ENCODE measurements around the gene TFEB. TPM values are rescaled to one million over a fixed set of nuclear protein-coding genes. Genes with fewer than 3 reads are reported as not detected.

TFEB gene
- polyA plus RNA-seq, 1 donor (not counting 4 experiments of a cell fraction or from before 2014, with no cell fraction given): 4.3 TPM

DNA sequence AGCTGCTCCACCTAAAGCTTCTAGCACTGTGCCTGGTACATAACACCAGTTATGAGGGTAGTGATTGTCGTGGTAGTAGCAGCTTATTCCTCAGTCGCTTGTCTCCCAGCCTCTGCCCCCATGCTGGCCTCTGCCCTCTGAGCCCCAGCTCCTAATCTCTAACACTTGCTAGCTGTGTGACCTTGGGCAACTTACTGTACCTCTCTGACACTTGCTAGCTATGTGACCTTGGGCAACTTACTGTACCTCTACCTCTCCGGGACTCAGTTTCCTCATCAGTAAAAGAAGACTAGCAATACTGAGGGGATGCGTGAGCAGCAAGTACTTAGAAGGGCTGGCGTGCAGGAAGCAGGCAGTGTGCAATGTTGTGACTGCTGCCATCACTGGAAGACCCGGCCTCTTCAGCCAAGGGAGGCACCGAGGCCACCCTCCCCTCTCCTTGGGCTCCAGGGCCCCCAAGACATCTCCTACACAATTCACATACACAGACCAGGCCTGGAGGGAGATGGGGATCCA, 87.3 kb downstream of the TFEB start:
- peaks cover 47 to 58% of the 10 kb centered on the region in 2 experiments for H3K36me3 ChIP-seq (ENCODE audit: control insufficient read depth in 2 of 2, extremely low read depth in 1 of 2, insufficient read depth in 2 of 2, low read length in 2 of 2)
- H3K4me2 ChIP-seq (ENCODE audit: control insufficient read depth, extremely low read depth, insufficient read depth, low read depth, low read length): no peak overlapping the region
- peaks cover 10% of the 10 kb centered on the region for H4K20me1 ChIP-seq (ENCODE audit: control insufficient read depth, extremely low read depth, insufficient read depth, low read length)
- TF ChIP-seq CTCF (optimal IDR thresholded peaks at IDR 0.05 in 1 of 3, IDR thresholded peaks at IDR 0.05 in 1 of 3, conservative IDR thresholded peaks at IDR 0.05 in 1 of 3; ENCODE audit: extremely low read depth in 1 of 3, insufficient read depth in 2 of 3, low read length in 3 of 3) (no peak), EZH2 (IDR thresholded peaks at IDR 0.05; ENCODE audit: low read length) (no peak)
- H3K27ac ChIP-seq (ENCODE audit: control insufficient read depth, insufficient read depth, low read length): no peak overlapping the region
- H2AFZ ChIP-seq (ENCODE audit: control insufficient read depth, low read length): no peak overlapping the region
- dilution Hi-C loops (cut with MboI; ENCODE audit: extremely low pct_ligation_motif_present, low sequenced_read_pairs): no loop called here
- H3K27me3 ChIP-seq (ENCODE audit: control insufficient read depth, extremely low read depth, insufficient read depth, low read length): no peaks in the 10 kb centered on the region
- no peaks in the 10 kb centered on the region for H3K9me3 ChIP-seq (ENCODE audit: control insufficient read depth, low read depth, low read length)
- no peak overlapping the region for H3K9ac ChIP-seq (ENCODE audit: control insufficient read depth, extremely low read depth, insufficient read depth, low read length)
- no peak overlapping the region for H3K4me3 ChIP-seq (ENCODE audit: control insufficient read depth in 2 of 3, extremely low read depth in 1 of 3, insufficient read depth in 2 of 3, low read depth in 1 of 3, low read length in 3 of 3)
- H3K9me1 ChIP-seq (ENCODE audit: control insufficient read depth, extremely low read depth, insufficient read depth, low read length): peaks cover 1% of the 10 kb centered on the region
- peaks cover 18% of the 10 kb centered on the region for H3K4me1 ChIP-seq (ENCODE audit: control insufficient read depth, extremely low read depth, insufficient read depth, low read length)
- DNase-seq (ENCODE audit: low read depth, low spot score) (no peak), FAIRE-seq (no peak)
- H3K79me2 ChIP-seq (ENCODE audit: control insufficient read depth, insufficient read depth, low read length): peaks cover 24% of the 10 kb centered on the region

GRCh38 chr6:41647061-41647511, 88.3 kb downstream of the TFEB start:
- Histone ChIP-seq H3K27ac (ENCODE audit: control insufficient read depth, insufficient read depth, low read length) (no peak overlapping the region), H3K9me3 (ENCODE audit: control insufficient read depth, low read depth, low read length) (no peaks in the 10 kb centered on the region), H3K36me3 (ENCODE audit: control insufficient read depth in 2 of 2, extremely low read depth in 1 of 2, insufficient read depth in 2 of 2, low read length in 2 of 2) (peaks cover 45 to 66% of the 10 kb centered on the region in 2 experiments), H3K4me3 (ENCODE audit: control insufficient read depth in 2 of 3, extremely low read depth in 1 of 3, insufficient read depth in 2 of 3, low read depth in 1 of 3, low read length in 3 of 3) (no peak overlapping the region), H3K4me1 (ENCODE audit: control insufficient read depth, extremely low read depth, insufficient read depth, low read length) (peaks cover 28% of the 10 kb centered on the region), H2AFZ (ENCODE audit: control insufficient read depth, low read length) (no peak overlapping the region), H3K4me2 (ENCODE audit: control insufficient read depth, extremely low read depth, insufficient read depth, low read depth, low read length) (no peak overlapping the region), H3K27me3 (ENCODE audit: control insufficient read depth, extremely low read depth, insufficient read depth, low read length) (no peaks in the 10 kb centered on the region), H3K9ac (ENCODE audit: control insufficient read depth, extremely low read depth, insufficient read depth, low read length) (no peak overlapping the region), H3K79me2 (ENCODE audit: control insufficient read depth, insufficient read depth, low read length) (peaks cover 33% of the 10 kb centered on the region), H3K9me1 (ENCODE audit: control insufficient read depth, extremely low read depth, insufficient read depth, low read length) (peaks cover 5% of the 10 kb centered on the region), H4K20me1 (ENCODE audit: control insufficient read depth, extremely low read depth, insufficient read depth, low read length) (peaks cover 10% of the 10 kb centered on the region)
- TF ChIP-seq CTCF (optimal IDR thresholded peaks at IDR 0.05 in 1 of 3, IDR thresholded peaks at IDR 0.05 in 1 of 3, conservative IDR thresholded peaks at IDR 0.05 in 1 of 3; ENCODE audit: extremely low read depth in 1 of 3, insufficient read depth in 2 of 3, low read length in 3 of 3) (no peak), EZH2 (IDR thresholded peaks at IDR 0.05; ENCODE audit: low read length) (no peak)
- FAIRE-seq (no peak), DNase-seq (ENCODE audit: low read depth, low spot score) (no peak)
- dilution Hi-C loops (cut with MboI; ENCODE audit: extremely low pct_ligation_motif_present, low sequenced_read_pairs): no loop called here
